HG03066 (cell line): Measurements from ENCODE around the gene UPF3A.
"Not testable (repeated sequence)": the region's sequence is repeated elsewhere in the genome, so short reads cannot be mapped to it uniquely, and the experiment has no call there.

ENCODE experiments used
- ATAC-seq: cut with Tn5 transposase; IDR thresholded peaks from one replicate; pipeline ENCODE4 v1.9.1; 2021; ENCODE audit warnings: low read depth; ENCODE audit not compliant: unreplicated experiment

The UPF3A gene

GRCh38 chr13:114261328-114261965 is 20.0 kb upstream of the UPF3A start:
- no peak for ATAC-seq

DNA sequence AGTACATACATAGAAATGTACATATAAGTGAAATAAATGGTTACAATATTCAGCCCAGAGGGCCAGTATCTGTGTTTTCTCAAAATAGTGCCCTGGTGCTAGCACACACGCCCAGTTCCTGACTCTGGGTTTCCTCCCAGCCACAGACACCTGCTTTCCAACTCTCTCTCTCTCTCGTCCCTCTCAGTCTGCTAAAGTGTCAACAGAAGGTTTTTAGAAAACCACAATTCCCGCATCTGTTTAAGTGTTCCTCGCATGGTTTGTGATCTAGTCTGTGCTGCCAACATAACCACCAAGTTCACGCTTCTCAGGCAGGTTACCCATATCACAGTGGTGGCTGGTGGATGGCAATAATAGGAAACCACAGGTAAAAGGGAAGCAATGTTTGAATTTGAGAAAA is 17.8 kb upstream of the UPF3A start:
- no peak for ATAC-seq

DNA sequence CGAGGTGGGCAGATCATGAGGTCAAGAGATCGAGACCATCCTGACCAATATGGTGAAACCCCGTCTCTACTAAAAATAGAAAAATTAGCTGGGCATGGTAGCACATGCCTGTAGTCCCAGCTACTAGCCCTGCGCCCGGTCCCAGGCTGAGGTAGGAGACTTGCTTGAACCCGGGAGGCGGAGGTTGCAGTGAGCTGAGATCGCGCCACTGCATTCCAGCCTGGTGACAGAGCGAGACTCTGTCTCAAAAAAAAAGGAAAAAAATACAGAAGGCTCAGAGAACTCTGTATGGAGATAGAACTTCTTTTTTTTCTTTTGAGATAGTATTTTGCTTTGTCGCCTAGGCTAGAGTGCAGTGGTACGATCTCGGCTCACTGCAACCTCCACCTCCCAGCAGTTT is 17.1 kb upstream of the UPF3A start:
- ATAC-seq, result not testable (repeated sequence)

DNA sequence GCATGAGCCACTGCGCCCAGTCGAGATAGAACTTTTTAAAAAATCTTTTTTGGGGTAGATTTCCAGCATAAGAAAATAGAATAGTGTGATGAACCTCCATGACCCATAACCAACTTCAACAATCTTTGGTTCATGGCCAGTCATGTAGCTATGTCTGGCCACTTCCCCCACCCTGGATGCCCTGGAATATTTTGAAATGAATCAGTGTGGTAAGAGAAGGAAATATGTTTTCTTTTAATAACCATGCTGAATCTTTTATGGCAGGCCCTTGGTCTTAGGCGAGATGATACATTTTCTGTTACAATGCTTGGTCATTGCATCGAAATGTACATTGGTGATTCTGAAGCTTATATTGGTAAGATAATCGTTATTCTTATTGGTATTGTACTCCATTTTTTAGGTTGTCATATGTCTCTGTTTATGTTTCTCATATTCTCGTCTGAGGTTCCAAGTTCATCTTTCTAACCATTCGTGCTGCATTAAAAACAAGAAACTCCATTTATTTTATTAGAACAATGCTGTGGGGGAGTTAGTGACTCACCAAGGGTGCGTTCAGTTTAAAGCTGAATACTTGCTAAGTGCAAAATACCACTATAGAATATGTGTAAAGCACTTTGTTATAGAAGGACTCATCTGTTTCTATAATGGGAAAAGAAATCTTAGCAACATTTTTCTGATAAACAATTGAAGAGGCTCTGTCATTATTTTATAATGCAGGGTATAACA is 16.4 kb upstream of the UPF3A start:
- ATAC-seq, result no peak

GRCh38 chr13:114266241-114266640 is 15.2 kb upstream of the UPF3A start:
- ATAC-seq, result no peak

DNA sequence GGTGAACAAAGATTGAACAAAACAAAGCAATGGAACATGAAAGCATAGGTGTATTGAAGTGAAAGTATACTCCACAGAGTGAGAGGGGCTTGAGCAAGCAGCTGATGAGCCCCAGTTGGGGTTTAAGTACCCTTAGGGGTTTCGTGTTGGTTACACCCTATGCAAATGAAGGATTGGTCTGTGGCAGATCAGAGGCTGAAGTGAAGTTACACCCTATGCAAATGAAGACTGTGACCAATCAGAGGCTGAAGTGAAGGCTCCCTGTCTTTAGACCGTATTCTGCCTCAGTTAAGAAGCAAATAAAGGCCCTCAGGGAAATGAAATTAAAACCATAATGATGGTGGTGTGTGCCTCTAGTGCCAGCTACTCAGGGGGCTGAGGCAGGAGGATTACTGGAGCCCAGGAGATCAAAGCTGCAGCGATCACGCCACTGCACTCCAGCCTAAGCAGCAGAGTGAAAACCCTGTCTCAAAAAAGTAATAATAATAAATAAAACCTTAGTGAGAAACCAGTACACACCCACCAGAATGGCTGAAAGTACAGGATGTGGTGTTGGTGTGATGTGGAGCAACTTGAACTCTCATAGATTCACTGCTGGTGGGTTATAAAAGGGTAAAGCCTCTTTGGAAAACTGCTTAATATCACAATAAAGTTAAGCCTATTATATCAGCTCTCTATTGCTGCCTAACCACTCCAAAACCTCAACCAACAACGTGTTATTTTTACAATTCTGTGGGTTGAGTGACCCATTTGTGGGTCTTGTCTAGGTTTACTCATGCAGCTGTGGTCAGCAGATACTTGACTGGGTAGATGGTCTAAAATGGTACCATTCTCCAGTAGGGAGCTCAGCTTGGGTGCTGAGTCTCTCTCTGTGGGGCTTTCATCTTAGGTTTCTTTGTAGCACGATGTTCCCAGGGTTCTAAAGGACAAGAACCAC is 12.8 kb upstream of the UPF3A start:
- no peak for ATAC-seq

GRCh38 chr13:114269281-114269770 is 12.1 kb upstream of the UPF3A start:
- no peak for ATAC-seq

GRCh38 chr13:114272977-114273376 is 8.4 kb upstream of the UPF3A start:
- ATAC-seq, result no peak

- no peak for ATAC-seq
These were observed 6.1 kb upstream of the UPF3A start for GRCh38 chr13:114275304-114275703.

DNA sequence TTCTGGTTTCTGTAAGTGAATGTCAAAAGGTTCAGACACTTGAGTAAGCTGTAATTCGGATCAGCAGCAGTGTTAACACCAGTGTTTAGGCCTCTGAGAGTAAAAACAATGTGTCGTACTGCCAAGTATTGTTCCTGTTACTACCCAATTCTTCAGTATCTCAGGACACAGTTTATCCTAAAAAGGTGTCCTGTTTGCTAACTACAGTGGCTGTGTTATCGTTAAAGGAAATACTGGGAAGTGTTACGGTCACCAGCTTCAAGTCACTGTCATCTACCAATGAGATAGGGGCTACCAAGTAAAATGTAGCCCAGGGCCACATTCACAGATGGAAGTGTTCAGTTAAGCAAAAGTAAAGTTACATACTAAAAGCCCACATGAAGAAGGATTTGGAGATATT is 2.3 kb upstream of the UPF3A start:
- no peak for ATAC-seq

- no peak for ATAC-seq
These were observed 1.5 kb upstream of the UPF3A start for GRCh38 chr13:114279758-114280355.

DNA sequence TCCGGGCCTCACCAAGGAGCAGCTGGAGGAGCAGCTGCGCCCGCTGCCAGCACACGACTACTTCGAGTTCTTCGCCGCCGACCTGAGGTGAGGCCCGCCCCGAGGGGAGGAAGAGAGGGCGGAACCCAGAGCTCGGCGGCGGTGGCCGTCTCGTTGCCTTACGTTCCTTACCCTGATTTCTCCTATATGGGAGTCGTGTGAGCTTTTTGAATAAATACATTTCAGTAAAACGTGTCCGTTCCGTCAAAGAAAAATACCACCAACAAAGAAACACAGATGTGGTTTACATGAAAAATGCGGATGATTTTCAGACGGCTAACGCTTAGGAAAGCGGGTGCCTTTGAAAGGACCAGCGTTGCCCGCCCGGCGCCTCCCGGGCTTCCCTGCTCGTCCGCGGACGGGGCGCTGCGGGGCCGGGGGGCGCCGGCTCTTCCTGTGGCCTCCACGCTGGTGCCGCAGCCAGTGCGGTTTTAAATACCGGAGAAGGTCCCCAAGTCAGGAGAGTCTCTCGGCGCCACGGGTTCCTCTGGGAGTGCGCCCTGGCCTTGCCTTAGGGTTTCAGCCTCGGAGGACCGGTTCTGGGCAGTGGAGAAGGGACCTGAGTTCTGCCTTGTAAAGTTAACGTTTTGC is 755 bp downstream of the UPF3A start:
- peak; percentile 46 for ATAC-seq

- no peak for ATAC-seq
These were observed 2.2 kb downstream of the UPF3A start for GRCh38 chr13:114283576-114283975.

DNA sequence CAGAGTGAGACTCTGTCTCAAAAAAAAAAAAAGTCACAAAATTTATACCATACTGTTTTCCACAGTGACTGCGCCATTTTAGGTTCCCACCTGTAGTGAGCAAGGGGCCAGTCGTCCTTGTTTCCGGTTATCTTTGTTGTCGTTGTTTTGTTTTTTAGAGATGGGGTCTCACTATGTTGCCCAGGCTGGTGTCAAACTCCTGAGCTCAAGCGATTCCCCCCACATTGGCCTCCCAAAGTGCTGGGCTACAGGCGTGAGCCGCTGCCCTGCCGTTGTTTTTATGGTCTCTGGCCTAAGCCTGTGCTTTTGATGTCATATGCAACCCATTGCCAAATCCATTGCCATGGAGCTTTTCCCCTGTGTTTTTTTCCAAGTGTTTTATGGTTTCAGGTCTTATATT is 3.3 kb downstream of the UPF3A start:
- ATAC-seq, result no peak

- no peak for ATAC-seq
These were observed 3.9 kb downstream of the UPF3A start for GRCh38 chr13:114285166-114285808.

DNA sequence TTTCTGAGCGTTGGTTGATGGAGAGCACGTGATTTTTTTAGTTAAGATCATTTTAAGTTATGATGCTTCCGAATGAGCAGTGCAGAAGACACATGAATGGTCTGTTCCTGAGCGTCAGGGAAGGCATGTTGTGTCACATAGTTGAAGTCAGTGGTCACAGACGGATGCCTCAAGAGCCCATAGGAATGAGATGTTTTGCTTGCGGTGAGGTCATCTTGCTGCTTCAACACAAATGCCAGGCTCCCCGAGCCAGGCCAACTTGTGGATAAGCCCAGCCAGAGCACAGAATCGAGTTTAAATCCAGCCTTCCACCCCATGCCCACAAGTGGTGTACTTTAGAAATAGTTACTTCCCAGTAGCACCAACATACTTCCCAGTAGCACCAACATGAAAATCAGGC is 5.4 kb downstream of the UPF3A start:
- ATAC-seq, result no peak

GRCh38 chr13:114288157-114288591 is 6.8 kb downstream of the UPF3A start:
- no peak for ATAC-seq

GRCh38 chr13:114296448-114296847 is 15.0 kb downstream of the UPF3A start:
- no peak for ATAC-seq

- no peak for ATAC-seq
These were observed 15.5 kb downstream of the UPF3A start for GRCh38 chr13:114296902-114297301.

DNA sequence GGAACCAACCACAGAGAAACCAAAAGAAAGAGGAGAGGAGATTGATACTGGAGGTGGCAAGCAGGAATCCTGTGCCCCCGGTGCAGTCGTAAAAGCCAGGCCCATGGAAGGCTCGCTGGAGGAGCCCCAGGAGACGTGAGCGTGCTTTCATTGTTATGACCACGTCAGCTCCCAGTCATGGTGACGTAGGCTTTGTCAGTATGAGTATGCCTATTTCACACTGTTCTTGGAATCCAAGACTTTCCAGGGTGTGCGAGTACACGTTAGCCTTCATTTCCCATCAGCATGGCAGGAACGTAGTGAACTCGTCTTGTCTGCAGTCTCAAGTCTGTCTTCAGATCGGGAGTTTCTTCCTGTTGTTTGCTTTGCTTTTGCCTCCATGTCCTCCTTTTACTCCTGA is 17.5 kb downstream of the UPF3A start:
- no peak for ATAC-seq
